ENCODE results near the gene ARPC5.
"Not testable (repeated sequence)": the region's sequence is repeated elsewhere in the genome, so short reads cannot be mapped to it uniquely, and the experiment has no call there.

ARPC5 gene

DNA sequence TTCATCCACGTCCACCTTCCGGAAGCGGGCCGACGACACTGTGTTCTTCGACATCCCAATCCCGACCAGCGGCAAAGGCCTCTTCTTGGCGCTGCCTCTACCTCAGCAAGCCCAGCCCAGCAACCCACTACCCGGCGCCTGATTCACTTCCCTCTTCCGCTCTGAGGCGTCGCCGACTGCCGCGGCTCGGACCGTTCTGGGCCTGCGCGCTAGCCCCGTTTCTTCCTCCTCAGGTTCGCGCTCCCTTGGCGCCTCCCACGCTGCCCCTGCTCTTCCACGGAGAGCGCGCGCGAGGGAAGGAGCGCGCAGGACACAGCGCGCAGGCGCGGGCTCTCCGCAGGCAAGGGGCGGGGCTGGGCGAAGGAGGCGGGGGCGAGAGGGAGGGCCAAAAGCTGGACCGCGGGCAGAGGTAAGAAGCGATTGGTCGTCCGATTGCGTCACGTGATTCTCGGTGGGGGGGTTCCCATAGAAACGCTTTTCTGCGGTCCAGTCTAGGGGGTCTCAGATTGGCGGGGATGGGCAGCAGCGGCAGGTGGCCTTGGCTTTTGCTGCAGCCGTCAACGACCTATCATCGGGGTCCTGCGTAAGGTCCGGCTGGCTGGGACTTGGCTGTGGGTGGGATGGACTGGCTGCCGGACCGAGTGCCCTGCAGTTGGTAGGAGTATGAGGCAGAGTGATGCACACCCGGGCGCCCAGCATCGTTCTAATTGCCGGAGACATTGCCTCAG is at the start of gene ARPC5:
Gene ARPC5, minus strand, starts transcription at position 178 of the 728 bp plus-strand sequence. Its CDS starts 124 bp downstream, at position 54.
- peak within 1 kb of the TSS; percentile 86 for H3K27ac ChIP-seq
- TF ChIP-seq, protein P1, sequence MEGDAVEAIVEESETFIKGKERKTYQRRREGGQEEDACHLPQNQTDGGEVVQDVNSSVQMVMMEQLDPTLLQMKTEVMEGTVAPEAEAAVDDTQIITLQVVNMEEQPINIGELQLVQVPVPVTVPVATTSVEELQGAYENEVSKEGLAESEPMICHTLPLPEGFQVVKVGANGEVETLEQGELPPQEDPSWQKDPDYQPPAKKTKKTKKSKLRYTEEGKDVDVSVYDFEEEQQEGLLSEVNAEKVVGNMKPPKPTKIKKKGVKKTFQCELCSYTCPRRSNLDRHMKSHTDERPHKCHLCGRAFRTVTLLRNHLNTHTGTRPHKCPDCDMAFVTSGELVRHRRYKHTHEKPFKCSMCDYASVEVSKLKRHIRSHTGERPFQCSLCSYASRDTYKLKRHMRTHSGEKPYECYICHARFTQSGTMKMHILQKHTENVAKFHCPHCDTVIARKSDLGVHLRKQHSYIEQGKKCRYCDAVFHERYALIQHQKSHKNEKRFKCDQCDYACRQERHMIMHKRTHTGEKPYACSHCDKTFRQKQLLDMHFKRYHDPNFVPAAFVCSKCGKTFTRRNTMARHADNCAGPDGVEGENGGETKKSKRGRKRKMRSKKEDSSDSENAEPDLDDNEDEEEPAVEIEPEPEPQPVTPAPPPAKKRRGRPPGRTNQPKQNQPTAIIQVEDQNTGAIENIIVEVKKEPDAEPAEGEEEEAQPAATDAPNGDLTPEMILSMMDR (conservative IDR thresholded peaks at IDR 0.05) = no peak
- TF ChIP-seq ZFX (IDR thresholded peaks at IDR 0.05) = no peak; the same call in 1 of the 2 replicates

DNA sequence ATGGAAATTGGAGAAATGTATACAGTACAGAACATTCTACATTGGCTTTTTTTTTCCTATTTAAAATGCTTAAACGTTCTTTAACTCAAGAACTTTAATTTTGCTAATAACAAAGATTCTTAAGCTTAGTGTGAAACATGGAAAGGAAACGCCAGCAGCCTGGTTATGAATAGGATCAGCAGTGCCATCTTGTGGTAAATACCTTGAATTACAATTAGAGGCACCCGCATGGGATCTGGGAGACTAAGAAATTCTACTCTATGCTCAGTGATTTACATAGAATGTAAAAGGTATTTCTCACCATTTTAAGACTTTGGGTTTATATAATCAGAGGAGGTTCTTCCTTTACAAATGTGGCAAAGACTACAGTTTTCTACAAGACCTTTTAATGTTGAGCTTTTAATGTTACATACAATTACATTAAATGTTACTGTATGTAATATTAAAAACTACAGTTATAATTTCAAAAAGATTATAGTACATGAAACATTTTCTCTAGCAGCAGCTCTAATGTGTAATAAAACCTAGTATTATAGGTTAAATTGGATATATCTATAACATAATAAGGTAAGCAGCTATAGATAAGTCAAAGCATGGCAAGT is 49.6 kb upstream of the ARPC5 start:
- TF ChIP-seq, protein P1 (conservative IDR thresholded peaks at IDR 0.05) = peak; percentile 92
- no peak for TF ChIP-seq ZFX (IDR thresholded peaks at IDR 0.05)
- H3K27ac ChIP-seq = no peak overlapping the region

DNA sequence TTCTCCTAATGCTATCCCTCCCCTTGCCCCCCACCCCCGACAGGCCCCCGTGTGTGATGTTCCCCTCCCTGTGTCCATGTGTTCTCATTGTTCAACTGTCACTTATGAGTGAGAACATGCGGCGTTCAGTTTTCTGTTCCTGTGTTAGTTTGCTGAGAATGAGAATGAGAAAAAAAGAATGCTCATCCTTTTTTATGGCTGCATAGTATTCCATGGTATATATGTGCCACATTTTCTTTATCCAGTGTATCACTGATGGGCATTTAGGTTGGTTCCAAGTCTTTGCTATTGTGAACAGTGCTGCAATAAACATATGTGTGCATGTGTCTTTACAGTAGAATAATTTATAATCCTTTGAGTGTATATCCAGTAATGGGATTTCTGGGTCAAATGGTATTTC is 43.8 kb upstream of the ARPC5 start:
- H3K27ac ChIP-seq = not testable (repeated sequence)

DNA sequence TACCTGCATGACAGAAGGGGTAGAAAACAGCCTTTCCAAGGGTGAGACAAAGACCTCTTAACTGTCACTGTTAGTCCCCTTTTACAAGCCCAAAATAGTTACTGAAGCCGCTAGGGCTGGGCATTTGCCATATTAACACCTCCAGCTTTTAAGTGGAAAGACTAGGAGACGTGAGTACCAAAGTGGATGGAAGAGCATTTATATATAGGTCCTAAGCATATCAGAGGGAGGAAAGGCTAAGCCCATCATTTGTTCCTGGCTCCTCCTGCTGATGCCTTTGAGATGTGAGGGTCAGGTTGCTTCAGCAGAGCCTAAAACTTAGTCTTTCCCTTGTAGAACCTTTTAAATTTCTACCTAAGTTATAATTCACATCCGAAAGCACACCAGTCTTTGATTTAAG is 43.2 kb upstream of the ARPC5 start:
- H3K27ac ChIP-seq = no peak overlapping the region
- TF ChIP-seq ZFX (IDR thresholded peaks at IDR 0.05) = no peak
- TF ChIP-seq, protein P1 (conservative IDR thresholded peaks at IDR 0.05) = no peak

DNA sequence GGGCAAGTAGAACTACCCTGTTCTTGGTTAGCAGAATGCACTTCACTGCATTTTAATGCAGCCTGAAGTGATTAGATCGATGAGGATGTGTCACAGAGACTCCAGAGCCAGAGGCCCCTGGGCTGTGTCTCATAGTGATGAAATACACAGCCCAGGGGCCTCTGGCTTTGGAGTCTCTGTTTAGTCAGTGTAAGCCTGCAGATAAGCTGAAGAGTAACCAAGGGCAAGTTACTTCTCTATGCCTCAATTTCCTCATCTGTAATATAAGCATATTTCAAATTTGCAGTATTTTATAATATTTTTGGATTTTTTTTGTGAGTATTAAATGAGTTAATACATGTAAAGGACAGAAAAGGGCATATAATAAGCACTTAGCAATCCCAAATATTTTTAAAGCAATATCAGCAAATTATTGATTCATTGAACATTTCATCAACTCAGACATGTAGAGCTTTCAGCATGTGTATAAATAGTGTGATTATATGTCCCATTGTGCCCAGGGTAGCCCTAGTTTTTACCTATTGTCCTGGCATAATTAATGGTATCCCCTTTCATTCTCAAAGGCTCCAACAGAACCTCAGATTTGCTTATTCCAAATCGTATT is 41.1 kb upstream of the ARPC5 start:
- TF ChIP-seq, protein P1 (conservative IDR thresholded peaks at IDR 0.05) = no peak
- TF ChIP-seq ZFX (IDR thresholded peaks at IDR 0.05) = no peak
- H3K27ac ChIP-seq = no peak overlapping the region

DNA sequence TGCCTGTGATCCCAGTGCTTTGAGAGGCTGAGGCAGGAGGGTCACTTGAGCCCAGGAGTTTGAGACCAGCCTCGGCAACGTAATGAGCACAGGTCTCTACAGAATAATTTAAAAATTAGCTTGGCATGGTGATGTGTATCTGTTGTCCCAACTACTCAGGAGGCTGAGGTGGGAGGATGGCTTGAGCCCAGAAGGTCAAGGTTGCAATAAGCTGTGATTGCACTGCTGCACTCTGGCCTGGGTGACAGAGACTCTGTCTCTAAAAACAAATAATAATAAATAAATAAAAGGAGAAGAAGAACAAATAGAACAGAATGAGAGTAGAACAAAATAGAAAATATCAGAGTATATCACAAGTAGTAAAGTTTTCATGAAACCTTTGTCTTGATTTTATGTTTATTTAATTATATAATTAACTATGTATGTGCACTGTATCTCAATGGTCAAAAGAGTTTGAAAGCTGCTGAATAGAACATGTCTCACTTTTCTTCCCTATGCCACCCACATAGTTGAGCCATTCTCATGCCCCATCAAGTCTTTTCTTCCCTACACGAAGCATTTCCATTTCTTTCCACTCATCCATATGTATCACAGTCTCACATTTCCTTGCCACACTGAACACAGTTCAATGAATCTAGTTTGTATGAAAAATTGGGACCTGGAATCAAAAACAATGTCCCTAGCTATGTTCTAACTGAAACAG is 40.5 kb upstream of the ARPC5 start:
- TF ChIP-seq ZFX (IDR thresholded peaks at IDR 0.05) = no peak
- TF ChIP-seq, protein P1 (conservative IDR thresholded peaks at IDR 0.05) = no peak

DNA sequence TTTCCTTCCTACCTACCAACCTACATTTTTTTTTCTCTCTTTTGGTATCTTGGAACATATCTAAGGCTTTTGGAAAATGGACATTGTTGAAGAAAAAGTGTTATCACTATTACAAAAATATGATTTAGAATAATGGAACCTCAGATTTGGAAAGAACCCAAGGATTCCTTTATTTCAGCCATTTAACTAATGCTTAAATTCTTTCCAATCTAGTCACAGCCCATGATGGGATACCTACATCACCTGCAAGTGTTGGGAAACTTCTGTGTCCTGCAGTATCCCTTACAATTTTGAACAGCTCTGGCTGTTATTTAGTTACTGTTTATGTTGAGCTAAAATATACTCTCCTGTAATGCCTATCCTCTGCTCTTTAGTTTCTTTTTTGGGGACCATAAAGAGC is 39.8 kb upstream of the ARPC5 start:
- no peak for TF ChIP-seq ZFX (IDR thresholded peaks at IDR 0.05)
- TF ChIP-seq, protein P1 (conservative IDR thresholded peaks at IDR 0.05) = no peak
- H3K27ac ChIP-seq = no peak overlapping the region

More for the DNA sequence above, 40.5 kb upstream of the ARPC5 start:
- no peak overlapping the region for H3K27ac ChIP-seq

Data from C4-2B (cell line).